A549 (cell line): ENCODE data around the gene ERO1B.

Experiments used
- CEBPB ChIP-seq, 2 experiments: fragments of >200 bp in 1 of 2; sonication (Bioruptor Twin) in 1 of 2; formaldehyde crosslinking in 1 of 2; IDR thresholded peaks; 2 replicates each; pipeline ENCODE4 v1.6.1; 2012 to 2016
- CTCF ChIP-seq: fragments of >200 bp; sonication (Bioruptor Twin); formaldehyde crosslinking; IDR thresholded peaks from 3 replicates; pipeline ENCODE4 v1.5.1; 2016
- ELK1 ChIP-seq: fragments of 150-350 bp; IDR thresholded peaks from 2 replicates; pipeline ENCODE4 v1.6.1; 2014; ENCODE audit warnings: low read depth, mild to moderate bottlenecking, low read length
- JUN ChIP-seq, 2 experiments: fragments of >200 bp; sonication (Bioruptor Twin); formaldehyde crosslinking; IDR thresholded peaks; 2 replicates in 1 of 2; 3 replicates in 1 of 2; pipeline ENCODE4 v1.6.1; 2016 to 2017
- JUNB ChIP-seq: fragments of >200 bp; sonication (Bioruptor Twin); formaldehyde crosslinking; IDR thresholded peaks from 2 replicates; pipeline ENCODE4 v1.6.1; 2016
- MAZ ChIP-seq: fragments of 150-350 bp; IDR thresholded peaks from 2 replicates; pipeline ENCODE4 v1.6.1; 2014; ENCODE audit warnings: antibody characterized with exemption, low read depth, low read length, borderline replicate concordance
- NR3C1 ChIP-seq: fragments of >200 bp; sonication (Bioruptor Twin); formaldehyde crosslinking; IDR thresholded peaks from 3 replicates; pipeline ENCODE4 v1.6.1; 2017
- PHF8 ChIP-seq: fragments of 200-600 bp; sonication (generic); IDR thresholded peaks from 2 replicates; pipeline ENCODE4 v1.6.1; 2016; ENCODE audit warnings: low read depth, mild to moderate bottlenecking, antibody characterized with exemption, moderate library complexity, borderline replicate concordance
- POLR2A ChIP-seq: IDR thresholded peaks from 2 replicates; pipeline ENCODE4 v1.6.1; 2012; ENCODE audit warnings: mild to moderate bottlenecking, low read length
- REST ChIP-seq: fragments of 200-600 bp; sonication (generic); IDR thresholded peaks from 2 replicates; pipeline ENCODE4 v1.6.1; 2016; ENCODE audit warnings: antibody characterized with exemption, mild to moderate bottlenecking, moderate library complexity
- SMC3 ChIP-seq: fragments of >200 bp; sonication (Bioruptor Twin); formaldehyde crosslinking; IDR thresholded peaks from 3 replicates; pipeline ENCODE4 v1.6.1; 2018; ENCODE audit warnings: inconsistent platforms
- TFCP2L1 ChIP-seq: fragments of 250-450 bp; sonication (Bioruptor Pico); IDR thresholded peaks from 2 replicates; pipeline ENCODE4 v1.5.0; 2021; ENCODE audit warnings: mild to moderate bottlenecking

- TF ChIP-seq CTCF (no peak), JUN (IDR thresholded peaks at IDR 0.05) (no peak), TFCP2L1 (CRISPR knock-in tag) (no peak), MAZ (no peak), PHF8 (no peak), POLR2A (no peak), ELK1 (no peak), REST (no peak), SMC3 (no peak), CEBPB (IDR thresholded peaks at IDR 0.05) (no peak), JUNB (no peak), NR3C1 (no peak)
Measured at GRCh38 chr1:236320671-236321070, 38.9 kb upstream of the ERO1B start.
